OCI-LY1 (cell line): Measurements from ENCODE around the gene ADGRL4.

ENCODE experiments used
- EZH2 ChIP-seq: fragments of 200-600 bp; sonication (generic), shearing (Covaris generic); IDR thresholded peaks from 2 replicates; pipeline ENCODE4 v1.8.0; 2017; ENCODE audit warnings: borderline replicate concordance, mixed run types, mild to moderate bottlenecking, antibody characterized with exemption, low read length, moderate library complexity, mixed read lengths
- TF ChIP-seq, protein P1 (sequence below): fragments of 200-600 bp; sonication (generic), shearing (Covaris generic); IDR thresholded peaks from 2 replicates; pipeline ENCODE4 v1.5.1; 2017; ENCODE audit warnings: mild to moderate bottlenecking, antibody characterized with exemption, low read length, moderate library complexity, mixed read lengths

DNA sequence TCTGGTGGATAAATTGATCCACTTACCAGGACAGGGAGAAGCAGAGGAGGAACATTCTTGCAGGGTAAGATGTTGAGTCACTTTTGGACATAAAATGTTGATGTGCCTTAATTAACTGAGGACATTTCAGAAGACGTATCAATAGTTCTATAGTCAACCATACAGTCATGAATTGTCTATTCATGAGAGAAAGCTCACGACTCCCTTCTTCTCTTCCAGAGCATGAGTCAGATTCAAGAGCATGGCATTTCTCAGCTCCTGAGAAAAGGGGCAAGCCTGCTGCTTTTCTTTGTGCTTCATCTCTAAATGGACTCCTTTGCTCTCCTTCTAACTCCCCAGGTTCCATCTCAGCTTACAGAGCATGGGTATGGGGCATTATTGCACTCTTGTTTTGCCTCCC, 55.7 kb downstream of the ADGRL4 start:
- TF ChIP-seq, protein P1, sequence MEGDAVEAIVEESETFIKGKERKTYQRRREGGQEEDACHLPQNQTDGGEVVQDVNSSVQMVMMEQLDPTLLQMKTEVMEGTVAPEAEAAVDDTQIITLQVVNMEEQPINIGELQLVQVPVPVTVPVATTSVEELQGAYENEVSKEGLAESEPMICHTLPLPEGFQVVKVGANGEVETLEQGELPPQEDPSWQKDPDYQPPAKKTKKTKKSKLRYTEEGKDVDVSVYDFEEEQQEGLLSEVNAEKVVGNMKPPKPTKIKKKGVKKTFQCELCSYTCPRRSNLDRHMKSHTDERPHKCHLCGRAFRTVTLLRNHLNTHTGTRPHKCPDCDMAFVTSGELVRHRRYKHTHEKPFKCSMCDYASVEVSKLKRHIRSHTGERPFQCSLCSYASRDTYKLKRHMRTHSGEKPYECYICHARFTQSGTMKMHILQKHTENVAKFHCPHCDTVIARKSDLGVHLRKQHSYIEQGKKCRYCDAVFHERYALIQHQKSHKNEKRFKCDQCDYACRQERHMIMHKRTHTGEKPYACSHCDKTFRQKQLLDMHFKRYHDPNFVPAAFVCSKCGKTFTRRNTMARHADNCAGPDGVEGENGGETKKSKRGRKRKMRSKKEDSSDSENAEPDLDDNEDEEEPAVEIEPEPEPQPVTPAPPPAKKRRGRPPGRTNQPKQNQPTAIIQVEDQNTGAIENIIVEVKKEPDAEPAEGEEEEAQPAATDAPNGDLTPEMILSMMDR, result no peak
- TF ChIP-seq EZH2, result no peak
